HTR-8/SVneo (cell line): Measurements from ENCODE around the gene GALNT10.
A peak's percentile ranks its signal among the peaks of the same experiment; 100 is the strongest.

Experiments used
- DNase-seq: peaks from one replicate; pipeline ENCODE4 v3.0.0; 2011; ENCODE audit warnings: low spot score, mixed read lengths; ENCODE audit not compliant: insufficient read length
- FAIRE-seq: peaks from 2 replicates; lab custom pipeline; 2011; peaks lifted over from hg19 to GRCh38; lab: Jason Lieb, UNC

Gene GALNT10

GRCh38 chr5:154258531-154259217 lies 68.1 kb downstream of the GALNT10 start:
- FAIRE-seq (no peak), DNase-seq (no peak)

- FAIRE-seq: no peak
- DNase-seq: no peak
Observed at GRCh38 chr5:154260224-154260927, 69.8 kb downstream of the GALNT10 start.

- no peak for FAIRE-seq
Observed at GRCh38 chr5:154262342-154262741, 71.8 kb downstream of the GALNT10 start.

GRCh38 chr5:154264549-154265196 lies 74.1 kb downstream of the GALNT10 start:
- DNase-seq: no peak
- no peak for FAIRE-seq

More at GRCh38 chr5:154262342-154262741, 71.8 kb downstream of the GALNT10 start:
- DNase-seq: no peak

- DNase-seq (no peak), FAIRE-seq (no peak)
Observed at GRCh38 chr5:154265197-154265773, 74.8 kb downstream of the GALNT10 start.

GRCh38 chr5:154267516-154267915 lies 77.0 kb downstream of the GALNT10 start:
- no peak for FAIRE-seq
- DNase-seq: no peak

- no peak for DNase-seq
- no peak for FAIRE-seq
Observed at GRCh38 chr5:154268073-154268472, 77.5 kb downstream of the GALNT10 start.

- FAIRE-seq (no peak), DNase-seq (no peak)
Observed at GRCh38 chr5:154269414-154269813, 78.9 kb downstream of the GALNT10 start.

GRCh38 chr5:154271466-154271865 lies 80.9 kb downstream of the GALNT10 start:
- FAIRE-seq (no peak), DNase-seq (no peak)

GRCh38 chr5:154271936-154272514 lies 81.5 kb downstream of the GALNT10 start:
- FAIRE-seq (no peak), DNase-seq (no peak)

- DNase-seq (peak; percentile 5), FAIRE-seq (no peak)
Observed at GRCh38 chr5:154273028-154273617, 82.6 kb downstream of the GALNT10 start.

- DNase-seq (no peak), FAIRE-seq (no peak)
Observed at GRCh38 chr5:154273963-154274827, 83.7 kb downstream of the GALNT10 start.

GRCh38 chr5:154274828-154275185 lies 84.3 kb downstream of the GALNT10 start:
- no peak for DNase-seq
- no peak for FAIRE-seq

GRCh38 chr5:154275566-154275965 lies 85.0 kb downstream of the GALNT10 start:
- FAIRE-seq (no peak), DNase-seq (no peak)

- no peak for DNase-seq
- FAIRE-seq: no peak
Observed at GRCh38 chr5:154276261-154276972, 85.9 kb downstream of the GALNT10 start.

GRCh38 chr5:154276973-154277331 lies 86.4 kb downstream of the GALNT10 start:
- DNase-seq: no peak
- no peak for FAIRE-seq

GRCh38 chr5:154277499-154277898 lies 87.0 kb downstream of the GALNT10 start:
- FAIRE-seq: no peak

GRCh38 chr5:154278186-154278585 lies 87.7 kb downstream of the GALNT10 start:
- no peak for DNase-seq
- FAIRE-seq: no peak

More at GRCh38 chr5:154277499-154277898, 87.0 kb downstream of the GALNT10 start:
- no peak for DNase-seq

GRCh38 chr5:154278908-154279307 lies 88.4 kb downstream of the GALNT10 start:
- FAIRE-seq: no peak
- DNase-seq: no peak
